Measurements from ENCODE around the gene EPN3. TPM values are rescaled to one million over a fixed set of nuclear protein-coding genes. Genes with fewer than 3 reads are reported as not detected.

The EPN3 gene
- total RNA-seq, 1 donor from 2014 or later = 38.5 TPM

- no peak for ATAC-seq
Observed at GRCh38 chr17:50590946-50591737, 58.6 kb downstream of the EPN3 start.

- ATAC-seq = no peak
Observed at GRCh38 chr17:50593321-50593720, 60.8 kb downstream of the EPN3 start.

Other genes with a start within 250 kb of the EPN3 start
- 10.8 TPM for gene XYLT2, start 186.6 kb upstream of the EPN3 start, total RNA-seq
- 64.7 TPM for gene MRPL27, start 159.6 kb upstream of the EPN3 start, total RNA-seq
- gene EME1, start 159.5 kb upstream of the EPN3 start, total RNA-seq = 2.4 TPM
- 68.2 TPM for gene LRRC59, start 135.2 kb upstream of the EPN3 start, total RNA-seq
- gene ACSF2, start 106.5 kb upstream of the EPN3 start, total RNA-seq = 15.1 TPM
- not detected for gene CHAD, start 63.9 kb upstream of the EPN3 start, total RNA-seq
- gene RSAD1, start 53.9 kb upstream of the EPN3 start, total RNA-seq = 10.8 TPM
- gene MYCBPAP, start 24.3 kb upstream of the EPN3 start, total RNA-seq = 0.40 TPM
- 16.8 TPM for gene SPATA20, start 14.4 kb downstream of the EPN3 start, total RNA-seq
- 0.08 TPM for gene CACNA1G, start 28.0 kb downstream of the EPN3 start, total RNA-seq
- gene ABCC3, start 102.1 kb downstream of the EPN3 start, total RNA-seq = 17.6 TPM
- 15.9 TPM for gene ANKRD40, start 175.2 kb downstream of the EPN3 start, total RNA-seq
- 43.6 TPM for gene LUC7L3, start 186.9 kb downstream of the EPN3 start, total RNA-seq
- not detected for gene ANKRD40CL, start 234.8 kb downstream of the EPN3 start, total RNA-seq

Measured in esophagus mucosa (tissue), 1 donor.